WTC11 (cell line): ENCODE measurements around the gene DUS1L. TPM values are rescaled to one million over a fixed set of nuclear protein-coding genes. Genes with fewer than 3 reads are reported as not detected.
A peak's percentile ranks its signal among the peaks of the same experiment; 100 is the strongest.

ENCODE experiments used
- ATAC-seq: fragments of 200-7000 bp; cut with Tn5 transposase; 2 replicates; pipeline ENCODE4 v1.10.0; 2021; ENCODE audit warnings: mild to moderate bottlenecking, moderate library complexity
- CTCF ChIA-PET: fragments of 300-600 bp; sonication (Branson Sonifier 250); formaldehyde crosslinking; loops from one replicate; lab custom pipeline; 2021; ENCODE audit warnings: antibody characterized with exemption; lab: Charles Lee
- POLR2A ChIA-PET: fragments of 350-600 bp; sonication (Branson Sonifier 250); formaldehyde crosslinking; loops from one replicate; lab custom pipeline; 2021; ENCODE audit warnings: antibody characterized with exemption; lab: Charles Lee
- DNase-seq: peaks from one replicate; pipeline ENCODE4 v3.0.0; 2021; ENCODE audit warnings: low spot score
- H3K27ac Mint-ChIP-seq: 2 replicates; pipeline ENCODE4 v1.8.0; 2021; ENCODE audit warnings: mixed read lengths
- H3K27me3 Mint-ChIP-seq: 2 replicates; pipeline ENCODE4 v1.8.0; 2021; ENCODE audit warnings: low read depth, mild to moderate bottlenecking, moderate library complexity, mixed read lengths
- H3K36me3 Mint-ChIP-seq: 2 replicates; pipeline ENCODE4 v1.8.0; 2021; ENCODE audit warnings: mixed read lengths
- H3K4me1 Mint-ChIP-seq: 2 replicates; pipeline ENCODE4 v1.8.0; 2022; ENCODE audit warnings: mixed read lengths
- H3K4me3 Mint-ChIP-seq: 2 replicates; pipeline ENCODE4 v1.8.0; 2021; ENCODE audit warnings: mild to moderate bottlenecking, moderate library complexity, mixed read lengths
- H3K9me3 Mint-ChIP-seq: 2 replicates; pipeline ENCODE4 v1.8.0; 2021; ENCODE audit warnings: mixed read lengths
- AFF4 ChIP-seq: sonication (generic); formaldehyde crosslinking; IDR thresholded peaks from 2 replicates; pipeline ENCODE4 v1.8.1; 2023; ENCODE audit warnings: mild to moderate bottlenecking, missing genetic modification reagents, borderline replicate concordance
- E2F4 ChIP-seq: sonication (generic); formaldehyde crosslinking; IDR thresholded peaks from 2 replicates; pipeline ENCODE4 v1.8.1; 2022; ENCODE audit warnings: low read depth, mild to moderate bottlenecking, moderate library complexity, missing genetic modification reagents, borderline replicate concordance
- GABPB1 ChIP-seq: sonication (generic); formaldehyde crosslinking; IDR thresholded peaks from 2 replicates; pipeline ENCODE4 v1.8.1; 2023; ENCODE audit warnings: mild to moderate bottlenecking, missing genetic modification reagents
- MLX ChIP-seq: sonication (generic); formaldehyde crosslinking; IDR thresholded peaks from 2 replicates; pipeline ENCODE4 v1.8.1; 2023; ENCODE audit warnings: mild to moderate bottlenecking, missing genetic modification reagents, moderate library complexity
- NFE2L1 ChIP-seq: sonication (generic); formaldehyde crosslinking; IDR thresholded peaks from 2 replicates; pipeline ENCODE4 v1.8.1; 2023; ENCODE audit warnings: missing genetic modification reagents
- NFYB ChIP-seq: sonication (generic); formaldehyde crosslinking; conservative IDR thresholded peaks from 2 replicates; pipeline ENCODE4 v1.8.0; 2022; ENCODE audit warnings: low read depth, missing genetic modification reagents
- PRDM15 ChIP-seq: sonication (generic); formaldehyde crosslinking; IDR thresholded peaks from 2 replicates; pipeline ENCODE4 v1.8.0; 2022; ENCODE audit warnings: missing genetic modification reagents
- SMAD3 ChIP-seq: sonication (generic); formaldehyde crosslinking; IDR thresholded peaks from 2 replicates; pipeline ENCODE4 v1.8.0; 2022; ENCODE audit warnings: missing genetic modification reagents, mild to moderate bottlenecking, borderline replicate concordance
- STAT6 ChIP-seq: sonication (generic); formaldehyde crosslinking; conservative IDR thresholded peaks from 2 replicates; pipeline ENCODE4 v1.8.1; 2023; ENCODE audit warnings: mild to moderate bottlenecking, low read depth, missing genetic modification reagents, moderate library complexity
- TEAD4 ChIP-seq: sonication (generic); formaldehyde crosslinking; IDR thresholded peaks from 2 replicates; pipeline ENCODE4 v1.8.0; 2022; ENCODE audit warnings: mild to moderate bottlenecking, missing genetic modification reagents
- TP53 ChIP-seq: sonication (generic); formaldehyde crosslinking; IDR thresholded peaks from 2 replicates; pipeline ENCODE4 v1.8.1; 2023; ENCODE audit warnings: mild to moderate bottlenecking, missing genetic modification reagents
- ZNF219 ChIP-seq: sonication (generic); formaldehyde crosslinking; IDR thresholded peaks from 2 replicates; pipeline ENCODE4 v1.8.0; 2023; ENCODE audit warnings: missing genetic modification reagents, mild to moderate bottlenecking, borderline replicate concordance
- ZNF425 ChIP-seq: fragments of 250-450 bp; sonication (Bioruptor Pico); conservative IDR thresholded peaks from 2 replicates; pipeline ENCODE4 v1.9.0; 2021; ENCODE audit warnings: mild to moderate bottlenecking
- ZNF671 ChIP-seq: fragments of 250-450 bp; sonication (Bioruptor Pico); IDR thresholded peaks from 2 replicates; pipeline ENCODE4 v1.8.0; 2021; ENCODE audit warnings: mild to moderate bottlenecking
- total RNA-seq: library from RNA; stranded (reverse); gene quantifications from 3 replicates; pipeline ENCODE4 v1.2.3, GENCODE V29; 2021

DUS1L gene
- total RNA-seq, 1 experiment from 2014 or later, result 120 TPM

GRCh38 chr17:82079001-82079677, 13.5 kb upstream of the DUS1L start:
- Mint-ChIP-seq H3K27me3 (no peaks in the 10 kb centered on the region), H3K4me3 (no peak overlapping the region), H3K4me1 (no peaks in the 10 kb centered on the region), H3K36me3 (peaks cover 17% of the 10 kb centered on the region), H3K27ac (no peak overlapping the region), H3K9me3 (no peaks in the 10 kb centered on the region)
- DNase-seq, result no peak
- TF ChIP-seq AFF4 (CRISPR knock-in tag) (no peak), ZNF425 (CRISPR knock-in tag) (no peak), MLX (CRISPR knock-in tag) (no peak), SMAD3 (CRISPR knock-in tag) (no peak), ZNF219 (CRISPR knock-in tag) (no peak), STAT6 (CRISPR knock-in tag) (no peak)
- ChIA-PET CTCF (interaction anchor here (0.7 to 4.9 kb wide), 2 partner anchors 49 kb away, joined by 3 to 37 read pairs; no protein-coding TSS in a partner anchor), POLR2A (no interaction called here)
- ATAC-seq, result no peak

GRCh38 chr17:82078433-82078832, 12.8 kb upstream of the DUS1L start:
- DNase-seq, result no peak
- Mint-ChIP-seq H3K36me3 (peaks cover 13% of the 10 kb centered on the region), H3K27me3 (peaks cover 6% of the 10 kb centered on the region), H3K4me1 (no peaks in the 10 kb centered on the region), H3K27ac (peak overlapping the region; percentile 79), H3K9me3 (no peaks in the 10 kb centered on the region), H3K4me3 (no peak overlapping the region)
- no peak for ATAC-seq
- ChIA-PET CTCF (interaction anchor here (1.2 to 4.9 kb wide), 3 partner anchors 46 to 158 kb away, joined by 4 to 37 read pairs (median 9); partner anchors contain the start of gene RAC3), POLR2A (no interaction called here)
- TF ChIP-seq TP53 (CRISPR knock-in tag) (no peak), TEAD4 (no peak), GABPB1 (no peak)

GRCh38 chr17:82077617-82078358, 12.2 kb upstream of the DUS1L start:
- no peaks in the 10 kb centered on the region for H3K4me1 Mint-ChIP-seq
- ATAC-seq (peak; percentile 16), DNase-seq (no peak)
- ChIA-PET POLR2A (interaction anchor here (0.7 to 1.2 kb wide), 2 partner anchors 47 to 143 kb away, joined by 3 read pairs; no protein-coding TSS in a partner anchor), CTCF (interaction anchor here (0.7 to 4.9 kb wide), 6 partner anchors 29 to 158 kb away, joined by 3 to 37 read pairs (median 5); partner anchors contain the start of gene RAC3)
- peaks cover 10% of the 10 kb centered on the region for H3K27me3 Mint-ChIP-seq
- H3K4me3 Mint-ChIP-seq, result no peak overlapping the region
- H3K36me3 Mint-ChIP-seq, result peaks cover 9% of the 10 kb centered on the region
- H3K27ac Mint-ChIP-seq, result peak overlapping the region; percentile 79
- no peaks in the 10 kb centered on the region for H3K9me3 Mint-ChIP-seq
- 0 out of 2 replicates have a peak, but pooled peaks have one; percentile 37 for TF ChIP-seq ZNF671 (CRISPR knock-in tag)
- no peak for TF ChIP-seq E2F4 (CRISPR knock-in tag)
- TF ChIP-seq NFE2L1 (CRISPR knock-in tag), result no peak
- TF ChIP-seq TP53 (CRISPR knock-in tag), result no peak
- TF ChIP-seq PRDM15 (CRISPR knock-in tag), result peak; percentile 81
- no peak for TF ChIP-seq NFYB (CRISPR knock-in tag)
